Endodermal cell (in vitro differentiated cells): ENCODE data around the gene ZBTB17. TPM values are rescaled to one million over a fixed set of nuclear protein-coding genes. Genes with fewer than 3 reads are reported as not detected.
A peak's percentile ranks its signal among the peaks of the same experiment; 100 is the strongest.

Experiments
- DNase-seq: peaks from one replicate; pipeline ENCODE4 v3.0.0-alpha.2; 2017
- H3K27ac ChIP-seq: 2 replicates; pipeline ENCODE4 v1.5.1; 2013; ENCODE audit warnings: mild to moderate bottlenecking, low read depth, low read length, moderate library complexity
- H3K27me3 ChIP-seq: 2 replicates; pipeline ENCODE4 v1.6.1; 2013; ENCODE audit warnings: mild to moderate bottlenecking, low read length, moderate library complexity; ENCODE audit not compliant: insufficient read depth, control insufficient read depth, poor library complexity, severe bottlenecking
- H3K36me3 ChIP-seq: 2 replicates; pipeline ENCODE4 v1.7.0; 2013; ENCODE audit warnings: mild to moderate bottlenecking, low read length, moderate library complexity; ENCODE audit not compliant: control insufficient read depth, insufficient read depth
- H3K4me1 ChIP-seq: one replicate; pipeline ENCODE4 v1.7.0; 2013; ENCODE audit warnings: low read length; ENCODE audit not compliant: control insufficient read depth, insufficient read depth
- H3K4me3 ChIP-seq: 2 replicates; pipeline ENCODE4 v1.5.1; 2013; ENCODE audit warnings: mild to moderate bottlenecking, low read length, moderate library complexity
- H3K9ac ChIP-seq: 2 replicates; pipeline ENCODE4 v1.6.1; 2013; ENCODE audit warnings: mild to moderate bottlenecking, low read length, moderate library complexity; ENCODE audit not compliant: poor library complexity, severe bottlenecking; ENCODE audit errors: extremely low read depth
- H3K9me3 ChIP-seq: 2 replicates; pipeline ENCODE4 v1.6.1; 2013; ENCODE audit warnings: mild to moderate bottlenecking, low read length, moderate library complexity; ENCODE audit not compliant: control insufficient read depth
- H3K27ac Mint-ChIP-seq: 2 replicates; pipeline ENCODE4 v1.8.0; 2020; ENCODE audit warnings: mixed read lengths
- H3K27me3 Mint-ChIP-seq: 2 replicates; pipeline ENCODE4 v1.8.0; 2021; ENCODE audit warnings: mild to moderate bottlenecking, mixed read lengths; ENCODE audit not compliant: insufficient read depth
- H3K36me3 Mint-ChIP-seq: 2 replicates; pipeline ENCODE4 v1.8.0; 2020; ENCODE audit warnings: low read depth, mixed read lengths
- H3K4me1 Mint-ChIP-seq: 2 replicates; pipeline ENCODE4 v1.8.0; 2020; ENCODE audit warnings: mixed read lengths
- H3K4me3 Mint-ChIP-seq: 2 replicates; pipeline ENCODE4 v1.8.0; 2020; ENCODE audit warnings: mild to moderate bottlenecking, moderate library complexity, mixed read lengths
- H3K9me3 Mint-ChIP-seq: 2 replicates; pipeline ENCODE4 v1.8.0; 2020; ENCODE audit warnings: mild to moderate bottlenecking, mixed read lengths
- CTCF ChIP-seq: fragments of 200-600 bp; sonication (generic); conservative IDR thresholded peaks from 2 replicates; pipeline ENCODE4 v1.5.0; 2021; ENCODE audit warnings: antibody characterized with exemption, mild to moderate bottlenecking
- WGBS, 2 experiments: methylation state at CpG; one replicate each; pipeline versions ENCODE4 v1.1.5 to v1.1.7; 2013; ENCODE audit warnings: missing lambda C conversion rate in 2 of 2, mixed read lengths in 1 of 2; ENCODE audit not compliant: insufficient coverage in 1 of 2, insufficient read length in 1 of 2; 5-methylcytosine and 5-hydroxymethylcytosine counted together
- total RNA-seq, 2 donors: library from RNA; stranded (reverse); fragmentation: NEBNext Ultra II Directional in 1 of 2; extraction: Animal tissue kit (Norgen Biotek cat#: 25700) in 1 of 2; gene quantifications; 2 replicates in 1 of 2; 3 replicates in 1 of 2; pipeline ENCODE4 v1.2.1, GENCODE V29; 2021

ZBTB17 gene
- total RNA-seq, 2 donors from 2014 or later, result 28.0 to 31.7 TPM

- DNase-seq, result peak; percentile 86
- Mint-ChIP-seq H3K27me3 (no peaks in the 10 kb centered on the region), H3K9me3 (no peaks in the 10 kb centered on the region), H3K27ac (peak overlapping the region; percentile 75), H3K4me1 (peaks cover 45% of the 10 kb centered on the region), H3K36me3 (peaks cover 28% of the 10 kb centered on the region), H3K4me3 (no peak overlapping the region)
- Histone ChIP-seq H3K4me1 (peaks cover 16% of the 10 kb centered on the region), H3K9ac (no peak overlapping the region), H3K27ac (peak overlapping the region; percentile 19), H3K9me3 (no peaks in the 10 kb centered on the region), H3K36me3 (peaks cover 22% of the 10 kb centered on the region), H3K27me3 (no peaks in the 10 kb centered on the region), H3K4me3 (no peak overlapping the region)
- WGBS, 2 experiments, result 62 to 72% methylated on average over 15 to 25 of the region's 25 CpGs
- TF ChIP-seq CTCF, result no peak
Observed at GRCh38 chr1:15949453-15950245, 26.3 kb downstream of the ZBTB17 start.

- H3K36me3 Mint-ChIP-seq, result peaks cover 27% of the 10 kb centered on the region
- no peak overlapping the region for H3K9ac ChIP-seq
- no peak for DNase-seq
- peaks cover 16% of the 10 kb centered on the region for H3K4me1 ChIP-seq
- H3K27me3 Mint-ChIP-seq, result no peaks in the 10 kb centered on the region
- peak overlapping the region; percentile 19 for H3K27ac ChIP-seq
- H3K9me3 ChIP-seq, result no peaks in the 10 kb centered on the region
- H3K27me3 ChIP-seq, result no peaks in the 10 kb centered on the region
- WGBS, 2 experiments, result 78 to 86% methylated on average over 15 of the region's 15 CpGs
- no peak overlapping the region for H3K4me3 Mint-ChIP-seq
- H3K4me3 ChIP-seq, result no peak overlapping the region
- peak overlapping the region; percentile 75 for H3K27ac Mint-ChIP-seq
- peak; percentile 33 for TF ChIP-seq CTCF
- H3K9me3 Mint-ChIP-seq, result no peaks in the 10 kb centered on the region
- peaks cover 40% of the 10 kb centered on the region for H3K4me1 Mint-ChIP-seq
- peaks cover 22% of the 10 kb centered on the region for H3K36me3 ChIP-seq
Observed at GRCh38 chr1:15948595-15949452, 27.1 kb downstream of the ZBTB17 start.

- Mint-ChIP-seq H3K9me3 (no peaks in the 10 kb centered on the region), H3K4me3 (no peak overlapping the region), H3K27me3 (no peaks in the 10 kb centered on the region), H3K4me1 (peaks cover 36% of the 10 kb centered on the region), H3K36me3 (peaks cover 31% of the 10 kb centered on the region), H3K27ac (peak overlapping the region; percentile 75)
- Histone ChIP-seq H3K4me1 (peaks cover 16% of the 10 kb centered on the region), H3K4me3 (no peak overlapping the region), H3K9ac (no peak overlapping the region), H3K36me3 (peaks cover 19% of the 10 kb centered on the region), H3K27me3 (no peaks in the 10 kb centered on the region), H3K27ac (no peak overlapping the region), H3K9me3 (no peaks in the 10 kb centered on the region)
- peak; percentile 64 for DNase-seq
- peak; percentile 16 for TF ChIP-seq CTCF
- 93 to 95% methylated on average over 10 to 16 of the region's 16 CpGs for WGBS, 2 experiments
Observed at GRCh38 chr1:15948091-15948591, 27.8 kb downstream of the ZBTB17 start.
